Measurements from ENCODE around the gene ACKR4.

Gene ACKR4

DNA sequence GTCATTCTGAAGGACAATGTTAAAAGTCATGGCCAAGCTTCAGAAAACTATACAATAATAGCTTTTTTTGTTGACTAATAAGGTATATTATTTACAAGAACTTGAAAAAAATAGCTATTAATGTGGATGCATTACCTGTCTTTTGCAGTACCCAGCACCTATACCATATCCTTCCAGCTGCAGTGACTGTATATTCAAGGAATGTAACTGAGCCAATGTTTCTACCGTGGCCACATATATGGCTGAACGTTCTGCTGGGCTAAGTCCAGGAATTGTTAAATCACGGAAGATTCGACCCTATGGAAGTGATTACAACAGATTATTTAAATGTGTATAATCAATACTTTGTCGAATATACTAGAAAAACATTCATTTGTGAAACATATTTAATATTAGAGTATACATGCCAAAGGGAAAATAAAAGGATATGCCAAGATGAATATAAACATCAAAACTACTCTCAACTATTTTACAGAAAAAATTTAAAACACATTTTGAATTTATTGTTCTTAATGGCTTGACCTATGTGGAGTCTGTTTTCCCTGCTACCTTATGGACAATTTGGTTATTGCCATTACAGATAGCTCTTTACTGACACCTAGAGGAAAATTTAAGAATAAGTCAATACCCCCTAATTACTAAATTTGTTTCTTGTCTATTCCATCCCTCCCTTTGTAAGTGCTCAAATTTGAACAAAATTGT is 44.9 kb downstream of the ACKR4 start:
- no peak for DNase-seq (ENCODE audit: low read depth in 2 of 2)

DNA sequence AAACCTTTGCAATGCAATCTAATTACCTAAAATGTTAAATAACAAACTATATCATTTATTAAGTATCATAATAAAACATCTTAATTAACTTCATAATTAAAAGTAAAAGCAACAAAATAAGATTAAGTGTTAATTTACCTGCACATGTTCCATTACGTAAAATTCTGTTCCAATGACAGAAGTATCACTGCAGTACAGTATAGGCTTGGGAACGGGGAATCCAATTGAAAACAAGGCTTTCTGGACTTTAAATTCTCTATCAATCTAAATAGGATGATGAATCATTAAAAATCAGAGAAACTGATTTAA is 45.4 kb downstream of the ACKR4 start:
- no peak for DNase-seq (ENCODE audit: low read depth in 2 of 2)

DNA sequence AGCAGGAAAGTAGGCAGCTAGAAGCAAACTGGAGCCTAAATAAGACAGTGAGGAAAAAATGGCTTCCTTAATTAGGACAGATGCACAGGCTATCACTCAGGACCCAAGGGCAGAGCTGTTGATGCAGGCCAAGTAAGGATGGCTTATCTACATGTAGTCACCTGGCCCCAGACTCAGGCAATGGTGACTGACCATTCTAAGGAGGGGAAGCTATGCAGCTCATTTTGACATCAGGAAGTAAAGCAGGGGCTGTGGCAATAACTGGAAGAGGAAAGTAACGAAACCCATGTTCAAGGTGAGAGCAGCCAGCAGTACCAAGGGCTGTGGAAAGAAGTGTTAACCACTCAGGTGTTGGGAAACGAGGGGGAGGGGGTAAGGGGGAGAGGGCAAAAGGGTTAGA is 46.3 kb downstream of the ACKR4 start:
- no peak for DNase-seq (ENCODE audit: low read depth in 2 of 2)

DNA sequence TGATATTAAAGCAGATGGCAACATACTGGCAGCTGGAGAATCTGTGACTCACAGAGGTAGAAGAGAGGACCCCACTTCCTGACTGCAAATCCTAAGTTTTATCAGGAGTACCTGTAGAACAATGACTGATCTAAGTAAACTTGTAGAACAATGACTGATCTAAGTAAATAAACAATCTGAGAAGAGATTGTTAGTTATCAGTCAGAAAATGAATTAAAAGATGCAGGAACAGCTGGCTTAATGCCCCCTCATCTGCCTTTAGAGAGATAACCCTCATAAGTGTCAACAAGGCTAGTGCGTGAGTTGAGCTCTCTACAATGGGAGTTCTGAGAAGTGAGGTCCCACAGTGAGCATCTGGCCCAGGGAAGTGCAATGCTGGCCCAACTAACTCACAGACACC is 48.0 kb downstream of the ACKR4 start:
- DNase-seq (ENCODE audit: low read depth in 2 of 2), result no peak

DNA sequence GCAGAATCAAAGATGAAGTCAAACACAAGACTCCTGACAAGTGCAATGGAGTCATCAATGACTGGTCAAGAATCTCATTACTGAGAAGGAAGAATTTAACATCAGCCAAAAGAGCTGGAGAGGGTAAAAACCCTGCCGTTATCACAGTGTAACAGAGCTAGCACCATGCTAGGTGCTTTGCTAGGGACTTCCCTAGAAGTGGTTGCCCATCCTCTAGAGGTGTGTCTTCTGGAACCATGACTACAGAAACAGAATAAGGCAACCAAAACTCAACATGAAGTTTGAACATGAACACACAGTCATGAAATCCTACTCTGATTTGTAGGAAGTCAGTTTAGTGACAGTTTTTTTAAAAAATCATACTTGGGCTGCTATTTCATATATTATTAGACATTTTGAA is 53.1 kb downstream of the ACKR4 start:
- no peak for DNase-seq (ENCODE audit: low read depth in 2 of 2)
